ENCODE measurements around the gene ARPC5.
A peak's percentile ranks its signal among the peaks of the same experiment; 100 is the strongest.
"Not testable (repeated sequence)": the region's sequence is repeated elsewhere in the genome, so short reads cannot be mapped to it uniquely, and the experiment has no call there.

The ARPC5 gene

DNA sequence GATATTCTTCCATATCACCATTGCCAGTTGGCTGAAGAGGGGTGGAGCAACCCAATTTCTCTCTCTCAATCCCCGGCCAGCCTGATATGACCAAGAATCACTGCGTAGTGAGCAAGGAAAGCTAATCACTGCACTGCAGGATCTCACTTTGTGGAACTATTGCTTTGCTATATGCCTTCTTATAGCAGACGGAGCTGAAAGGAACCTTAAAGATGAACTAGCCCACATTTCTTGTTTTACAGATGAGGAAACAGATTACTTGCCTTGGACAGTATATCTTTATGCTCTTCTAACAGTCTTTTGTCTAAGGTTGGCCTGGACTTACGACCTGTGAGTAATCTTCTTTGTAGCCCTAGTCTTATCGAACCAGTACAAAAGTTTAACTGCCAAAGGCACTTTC is 9.9 kb upstream of the ARPC5 start:
- peak; percentile 47 for DNase-seq

- DNase-seq: no peak
Observed at GRCh38 chr1:183642166-183642565, 6.6 kb upstream of the ARPC5 start.

DNA sequence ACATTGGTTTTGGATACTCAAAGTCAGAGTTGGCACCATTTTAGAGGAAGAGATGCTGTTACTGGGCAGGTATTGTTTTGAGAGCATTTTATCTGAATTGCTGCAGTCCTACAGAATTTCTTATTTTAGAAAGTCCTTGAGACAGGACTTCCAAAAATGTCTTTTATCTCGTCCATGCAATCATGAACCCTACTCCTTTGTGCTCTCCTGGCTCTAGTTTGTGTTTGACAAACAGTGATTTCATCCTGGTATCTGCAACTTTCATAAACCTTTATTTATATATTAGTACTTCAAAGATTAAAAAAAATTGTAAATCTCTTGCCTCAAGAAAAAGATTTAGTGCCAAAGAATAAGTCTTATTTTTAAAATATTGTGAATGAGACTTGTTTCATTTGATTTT is 4.6 kb upstream of the ARPC5 start:
- no peak for DNase-seq

- no peak for DNase-seq
Observed at GRCh38 chr1:183638649-183639387, 3.2 kb upstream of the ARPC5 start.

DNA sequence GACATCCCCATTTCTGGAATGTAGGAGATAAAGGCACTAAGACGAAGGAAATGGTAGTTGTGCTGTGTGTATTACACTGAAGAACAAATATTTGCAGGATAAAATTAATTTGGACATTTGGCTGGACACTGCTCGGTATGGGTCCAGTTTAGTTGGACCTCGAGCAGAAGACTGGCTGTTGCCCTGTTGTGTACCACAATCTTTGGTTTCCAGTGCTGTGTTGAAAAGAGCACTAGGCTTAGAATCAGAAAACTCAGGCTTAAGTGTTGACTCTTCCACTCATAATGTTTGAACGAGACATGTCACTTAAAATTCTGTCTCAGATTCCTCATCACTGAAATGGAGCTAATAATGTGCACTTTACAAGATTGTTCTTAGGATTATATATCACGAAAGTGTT is 1.2 kb upstream of the ARPC5 start:
- DNase-seq: no peak

- no peak for DNase-seq
Observed at GRCh38 chr1:183636334-183636682, 725 bp upstream of the ARPC5 start.

GRCh38 chr1:183635099-183635605 is 431 bp downstream of the ARPC5 start:
- DNase-seq: no peak

DNA sequence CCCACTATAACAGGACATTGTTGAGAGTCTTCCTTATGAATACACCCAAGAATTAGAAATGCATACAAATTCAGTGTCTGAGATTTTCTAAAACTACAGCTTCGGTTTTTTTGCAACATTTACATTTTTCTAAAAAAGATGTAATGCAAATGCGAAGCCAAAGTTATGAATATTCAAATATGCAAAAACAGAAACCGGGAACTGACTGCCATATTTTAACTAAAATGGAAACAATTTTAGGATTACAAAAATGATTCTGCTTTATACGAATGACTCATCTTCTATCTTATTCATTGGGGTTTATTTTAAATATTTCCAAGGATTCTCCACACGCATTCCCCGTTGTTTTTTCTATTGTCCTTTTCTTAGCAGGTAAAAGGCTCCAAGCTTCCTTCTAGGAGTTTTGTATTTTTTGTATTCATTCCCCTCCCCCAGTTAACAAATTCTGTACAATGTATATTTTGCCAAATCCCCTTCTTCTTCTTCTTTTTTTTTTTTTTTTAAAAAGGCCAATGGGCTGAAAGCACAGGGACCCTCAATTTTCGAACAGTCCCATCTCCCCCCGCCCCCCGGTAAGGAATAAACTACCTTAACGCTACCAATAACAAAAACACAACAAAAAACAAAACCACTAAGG is 1.0 kb downstream of the ARPC5 start:
- no peak for DNase-seq

- peak; percentile 77 for DNase-seq
Observed at GRCh38 chr1:183633676-183634343, 1.8 kb downstream of the ARPC5 start.

DNA sequence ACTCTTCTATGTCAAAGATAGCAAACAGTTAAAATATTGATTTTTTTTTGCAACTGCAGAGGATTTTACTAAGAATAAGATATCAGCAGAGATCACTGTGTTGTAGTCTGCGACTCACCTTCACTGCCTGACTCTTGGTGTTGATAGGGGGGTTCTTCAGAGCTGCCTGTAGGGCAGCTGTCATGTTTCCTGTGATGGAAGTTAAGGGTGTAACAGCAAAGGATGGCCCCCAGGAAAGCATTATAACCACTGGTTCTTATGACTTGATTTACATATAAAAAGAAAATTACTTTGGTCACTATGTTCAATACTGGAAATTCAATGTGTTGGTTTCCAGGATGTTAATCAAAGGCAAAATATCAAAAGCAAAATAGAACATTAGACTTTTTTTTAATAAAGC is 2.6 kb downstream of the ARPC5 start:
- DNase-seq: peak; percentile 11

DNA sequence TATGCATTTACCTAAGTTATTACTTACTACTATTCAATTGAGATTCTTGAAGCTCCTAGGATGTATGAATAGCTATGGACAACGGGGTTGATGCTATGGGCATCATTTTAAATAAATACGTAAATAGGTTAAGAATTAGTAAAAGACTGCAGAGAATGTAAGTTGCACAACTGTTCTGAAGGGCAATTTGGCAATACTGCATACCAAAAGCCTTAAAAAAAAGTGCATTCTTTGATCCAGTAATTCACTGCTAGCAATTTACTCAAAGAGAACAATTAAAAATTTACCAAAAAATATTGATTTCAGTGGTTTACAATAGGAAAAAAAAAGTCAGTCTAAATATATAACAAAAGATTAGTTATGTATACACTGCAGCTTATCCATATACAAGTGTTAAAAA is 3.5 kb downstream of the ARPC5 start:
- no peak for DNase-seq

DNA sequence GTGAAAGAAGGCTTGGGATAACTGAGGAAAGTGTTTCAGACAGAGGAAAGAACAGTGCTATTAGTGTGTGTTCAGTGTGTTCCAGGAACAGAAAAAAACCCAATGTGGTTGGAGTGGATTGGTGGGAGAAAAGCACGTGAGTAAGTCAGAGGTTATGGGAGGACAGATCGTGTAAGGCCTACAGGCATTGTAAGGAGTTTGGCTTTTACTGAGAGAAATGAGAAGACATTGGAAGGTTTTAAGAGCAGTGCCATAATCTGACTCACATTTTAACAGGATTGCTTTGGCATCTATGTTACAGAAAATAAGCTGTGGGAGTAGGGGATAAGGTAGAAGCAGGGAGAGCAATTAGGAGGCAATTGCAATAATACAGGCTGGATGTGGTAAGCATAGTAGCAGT is 4.8 kb downstream of the ARPC5 start:
- no peak for DNase-seq

DNA sequence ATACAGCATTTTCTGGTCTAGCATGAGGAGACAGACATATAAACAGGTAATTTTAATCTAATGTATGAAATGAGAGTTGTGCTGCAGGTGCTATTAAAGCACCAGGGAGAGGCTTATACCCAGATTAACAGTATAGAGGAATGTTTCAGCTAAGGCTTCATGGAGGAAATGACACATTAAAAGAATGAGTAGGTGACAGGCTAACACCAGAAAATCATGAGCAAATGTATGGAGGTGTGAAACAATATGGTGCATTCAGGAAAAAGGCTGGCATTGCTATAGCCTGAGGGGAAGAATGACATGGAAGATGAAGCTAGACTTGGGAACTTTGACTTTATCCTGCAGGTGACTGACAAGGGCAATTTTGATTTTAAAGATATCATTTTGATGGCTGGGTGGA is 7.0 kb downstream of the ARPC5 start:
- DNase-seq: no peak

GRCh38 chr1:183626236-183626635 is 9.3 kb downstream of the ARPC5 start:
- not testable (repeated sequence) for DNase-seq

- peak; percentile 79 for DNase-seq
Observed at GRCh38 chr1:183622884-183623785, 12.4 kb downstream of the ARPC5 start.

GRCh38 chr1:183622013-183622412 is 13.6 kb downstream of the ARPC5 start:
- DNase-seq: no peak

DNA sequence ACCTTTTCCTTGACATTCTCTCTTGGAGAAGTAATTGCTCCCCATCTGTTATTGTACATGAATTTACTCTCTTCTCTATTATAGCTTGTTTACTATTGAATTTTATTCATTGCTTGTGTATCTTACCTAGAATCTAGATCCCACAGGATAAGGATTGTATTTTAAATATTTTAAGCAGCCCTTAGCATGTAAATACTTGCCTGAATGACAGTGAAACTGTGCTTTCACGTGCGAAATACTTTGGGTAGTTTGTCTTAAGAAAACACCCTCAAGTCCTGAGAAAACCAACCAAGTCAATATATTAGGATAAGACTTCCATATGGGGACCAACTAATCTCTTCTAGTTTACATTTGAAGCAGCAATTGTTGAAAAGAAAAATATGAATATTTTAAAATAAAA is 15.3 kb downstream of the ARPC5 start:
- DNase-seq: no peak

- no peak for DNase-seq
Observed at GRCh38 chr1:183619781-183620180, 15.8 kb downstream of the ARPC5 start.

GRCh38 chr1:183618202-183618601 is 17.4 kb downstream of the ARPC5 start:
- DNase-seq: not testable (repeated sequence)

DNA sequence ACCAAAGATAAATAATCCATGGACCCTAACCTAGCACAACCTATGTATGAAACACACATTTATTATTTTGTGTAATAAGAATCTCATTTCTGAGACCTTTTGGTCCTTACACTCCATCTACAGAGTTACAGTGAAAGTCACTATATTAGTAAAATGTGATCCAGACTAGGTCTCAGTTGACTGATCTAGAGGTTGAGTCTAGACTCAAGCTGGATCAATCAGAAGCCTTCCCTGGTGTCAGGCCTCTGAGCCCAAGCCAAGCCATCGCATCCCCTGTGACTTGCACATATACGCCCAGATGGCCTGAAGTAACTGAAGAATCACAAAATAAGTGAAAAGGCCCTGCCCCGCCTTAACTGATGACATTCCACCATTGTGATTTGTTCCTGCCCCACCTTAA is 22.6 kb downstream of the ARPC5 start:
- DNase-seq: not testable (repeated sequence)

DNA sequence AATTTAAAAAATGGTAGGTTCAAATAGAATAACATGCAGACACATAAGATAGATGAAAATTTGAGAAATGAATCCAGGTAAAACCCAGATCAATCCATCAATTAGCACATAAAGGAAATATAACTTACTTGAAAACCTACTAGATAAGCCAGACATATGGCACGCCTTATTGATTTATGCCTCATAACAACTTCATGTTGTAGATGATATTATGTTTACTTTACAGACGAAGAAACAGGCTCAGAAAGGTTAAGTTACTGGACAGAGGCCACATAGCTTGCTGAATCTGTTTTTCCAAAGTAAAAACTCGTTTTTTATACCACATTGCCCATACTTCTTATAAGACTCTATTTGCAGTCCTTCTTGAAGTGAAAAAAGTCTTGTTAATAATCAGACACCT is 23.2 kb downstream of the ARPC5 start:
- no peak for DNase-seq

DNA sequence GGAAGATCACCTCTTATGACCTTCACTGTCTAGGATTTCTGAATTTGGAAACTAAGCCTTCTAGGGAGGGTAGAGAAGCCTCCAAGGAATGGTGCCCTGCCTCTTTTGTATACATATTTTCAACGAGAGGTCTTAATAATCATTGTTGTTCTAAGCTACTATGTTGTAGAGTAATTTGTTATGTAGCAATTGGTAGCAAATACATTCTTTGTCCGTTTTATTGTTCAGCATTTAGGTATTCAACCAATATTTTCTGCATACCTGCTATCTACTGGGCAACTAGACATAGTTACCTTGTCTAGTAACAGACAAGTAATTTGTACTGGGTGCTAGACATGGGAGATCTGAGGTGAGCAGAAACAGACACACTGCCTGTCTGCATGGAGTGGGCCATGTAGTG is 24.6 kb downstream of the ARPC5 start:
- DNase-seq: no peak

All from hematopoietic multipotent progenitor cell treated with erythropoietin and hydrocortisone succinate and interleukin-3 and kit ligand, for 8 days (in vitro differentiated cells).